ENCODE results near the gene NDUFAF3.

DNA sequence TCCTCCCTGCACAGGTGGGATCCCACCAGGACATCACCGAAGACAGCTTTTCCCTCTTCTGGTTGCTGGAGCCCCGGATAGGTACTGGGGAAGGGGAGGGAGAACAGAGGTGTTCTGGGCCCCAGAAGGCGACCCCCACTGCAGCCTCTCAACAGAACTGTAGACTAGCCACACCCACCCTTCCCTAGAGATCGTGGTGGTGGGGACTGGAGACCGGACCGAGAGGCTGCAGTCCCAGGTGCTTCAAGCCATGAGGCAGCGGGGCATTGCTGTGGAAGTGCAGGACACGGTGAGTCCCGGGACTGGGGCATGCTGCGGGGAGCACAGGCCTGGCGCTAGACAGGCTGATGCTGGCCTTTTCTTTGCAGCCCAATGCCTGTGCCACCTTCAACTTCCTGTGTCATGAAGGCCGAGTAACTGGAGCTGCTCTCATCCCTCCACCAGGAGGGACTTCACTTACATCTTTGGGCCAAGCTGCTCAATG is 809 bp downstream of the NDUFAF3 start:
- TF ChIP-seq, protein P1, sequence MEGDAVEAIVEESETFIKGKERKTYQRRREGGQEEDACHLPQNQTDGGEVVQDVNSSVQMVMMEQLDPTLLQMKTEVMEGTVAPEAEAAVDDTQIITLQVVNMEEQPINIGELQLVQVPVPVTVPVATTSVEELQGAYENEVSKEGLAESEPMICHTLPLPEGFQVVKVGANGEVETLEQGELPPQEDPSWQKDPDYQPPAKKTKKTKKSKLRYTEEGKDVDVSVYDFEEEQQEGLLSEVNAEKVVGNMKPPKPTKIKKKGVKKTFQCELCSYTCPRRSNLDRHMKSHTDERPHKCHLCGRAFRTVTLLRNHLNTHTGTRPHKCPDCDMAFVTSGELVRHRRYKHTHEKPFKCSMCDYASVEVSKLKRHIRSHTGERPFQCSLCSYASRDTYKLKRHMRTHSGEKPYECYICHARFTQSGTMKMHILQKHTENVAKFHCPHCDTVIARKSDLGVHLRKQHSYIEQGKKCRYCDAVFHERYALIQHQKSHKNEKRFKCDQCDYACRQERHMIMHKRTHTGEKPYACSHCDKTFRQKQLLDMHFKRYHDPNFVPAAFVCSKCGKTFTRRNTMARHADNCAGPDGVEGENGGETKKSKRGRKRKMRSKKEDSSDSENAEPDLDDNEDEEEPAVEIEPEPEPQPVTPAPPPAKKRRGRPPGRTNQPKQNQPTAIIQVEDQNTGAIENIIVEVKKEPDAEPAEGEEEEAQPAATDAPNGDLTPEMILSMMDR (IDR thresholded peaks at IDR 0.05; ENCODE audit: low read depth, low read length, missing input control): no peak
- TF ChIP-seq, protein P2, sequence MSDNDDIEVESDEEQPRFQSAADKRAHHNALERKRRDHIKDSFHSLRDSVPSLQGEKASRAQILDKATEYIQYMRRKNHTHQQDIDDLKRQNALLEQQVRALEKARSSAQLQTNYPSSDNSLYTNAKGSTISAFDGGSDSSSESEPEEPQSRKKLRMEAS (IDR thresholded peaks at IDR 0.05): no peak
- TF ChIP-seq, protein P3, sequence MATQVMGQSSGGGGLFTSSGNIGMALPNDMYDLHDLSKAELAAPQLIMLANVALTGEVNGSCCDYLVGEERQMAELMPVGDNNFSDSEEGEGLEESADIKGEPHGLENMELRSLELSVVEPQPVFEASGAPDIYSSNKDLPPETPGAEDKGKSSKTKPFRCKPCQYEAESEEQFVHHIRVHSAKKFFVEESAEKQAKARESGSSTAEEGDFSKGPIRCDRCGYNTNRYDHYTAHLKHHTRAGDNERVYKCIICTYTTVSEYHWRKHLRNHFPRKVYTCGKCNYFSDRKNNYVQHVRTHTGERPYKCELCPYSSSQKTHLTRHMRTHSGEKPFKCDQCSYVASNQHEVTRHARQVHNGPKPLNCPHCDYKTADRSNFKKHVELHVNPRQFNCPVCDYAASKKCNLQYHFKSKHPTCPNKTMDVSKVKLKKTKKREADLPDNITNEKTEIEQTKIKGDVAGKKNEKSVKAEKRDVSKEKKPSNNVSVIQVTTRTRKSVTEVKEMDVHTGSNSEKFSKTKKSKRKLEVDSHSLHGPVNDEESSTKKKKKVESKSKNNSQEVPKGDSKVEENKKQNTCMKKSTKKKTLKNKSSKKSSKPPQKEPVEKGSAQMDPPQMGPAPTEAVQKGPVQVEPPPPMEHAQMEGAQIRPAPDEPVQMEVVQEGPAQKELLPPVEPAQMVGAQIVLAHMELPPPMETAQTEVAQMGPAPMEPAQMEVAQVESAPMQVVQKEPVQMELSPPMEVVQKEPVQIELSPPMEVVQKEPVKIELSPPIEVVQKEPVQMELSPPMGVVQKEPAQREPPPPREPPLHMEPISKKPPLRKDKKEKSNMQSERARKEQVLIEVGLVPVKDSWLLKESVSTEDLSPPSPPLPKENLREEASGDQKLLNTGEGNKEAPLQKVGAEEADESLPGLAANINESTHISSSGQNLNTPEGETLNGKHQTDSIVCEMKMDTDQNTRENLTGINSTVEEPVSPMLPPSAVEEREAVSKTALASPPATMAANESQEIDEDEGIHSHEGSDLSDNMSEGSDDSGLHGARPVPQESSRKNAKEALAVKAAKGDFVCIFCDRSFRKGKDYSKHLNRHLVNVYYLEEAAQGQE (IDR thresholded peaks at IDR 0.05): no peak
- TF ChIP-seq RAD21 (IDR thresholded peaks at IDR 0.05): no peak
- TF ChIP-seq RXRA (IDR thresholded peaks at IDR 0.05): no peak
- TF ChIP-seq JUND (IDR thresholded peaks at IDR 0.05): no peak
- TF ChIP-seq SP1 (IDR thresholded peaks at IDR 0.05): no peak
